ENCODE results near the gene TMEM19.
A peak's percentile ranks its signal among the peaks of the same experiment; 100 is the strongest.
"Not testable (repeated sequence)": the region's sequence is repeated elsewhere in the genome, so short reads cannot be mapped to it uniquely, and the experiment has no call there.

Gene TMEM19

DNA sequence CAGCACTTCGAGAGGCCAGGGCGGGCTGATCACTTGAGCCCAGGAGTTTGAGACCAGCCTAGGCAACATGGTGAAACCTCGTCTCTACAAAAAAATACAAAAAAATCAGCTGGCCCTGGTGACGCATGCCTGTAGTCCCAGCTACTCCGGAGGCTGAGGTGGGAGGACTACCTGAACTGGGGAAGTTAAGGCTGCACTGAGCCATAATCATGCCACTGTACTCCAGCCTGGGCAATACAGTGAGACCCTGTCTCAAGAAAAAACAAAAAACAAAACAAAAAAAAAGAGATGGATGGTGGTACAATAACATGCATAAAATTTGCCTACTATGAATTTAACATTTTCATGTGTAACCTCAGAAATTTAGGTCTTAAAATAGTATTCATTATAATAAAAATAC is 19.6 kb upstream of the TMEM19 start:
- no peak for DNase-seq

DNA sequence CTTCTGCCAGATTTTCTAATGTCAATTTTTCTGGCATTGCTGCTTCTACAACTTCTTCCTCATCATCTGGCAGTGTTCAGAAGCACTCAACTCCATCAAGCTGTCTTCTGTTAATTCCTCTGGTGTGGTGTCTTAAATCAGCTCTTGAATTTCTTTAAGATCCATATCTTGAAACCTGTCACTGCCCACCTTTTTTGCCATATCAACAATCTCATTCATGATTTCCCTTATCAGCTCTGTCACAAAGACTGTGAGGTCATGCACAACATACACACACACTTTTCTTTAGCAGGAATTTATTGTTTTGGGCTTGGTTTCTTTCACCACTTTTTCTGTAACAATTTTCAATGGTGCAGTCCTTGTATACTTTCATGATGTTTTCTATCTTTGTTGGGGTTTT is 14.6 kb upstream of the TMEM19 start:
- no peak for DNase-seq

DNA sequence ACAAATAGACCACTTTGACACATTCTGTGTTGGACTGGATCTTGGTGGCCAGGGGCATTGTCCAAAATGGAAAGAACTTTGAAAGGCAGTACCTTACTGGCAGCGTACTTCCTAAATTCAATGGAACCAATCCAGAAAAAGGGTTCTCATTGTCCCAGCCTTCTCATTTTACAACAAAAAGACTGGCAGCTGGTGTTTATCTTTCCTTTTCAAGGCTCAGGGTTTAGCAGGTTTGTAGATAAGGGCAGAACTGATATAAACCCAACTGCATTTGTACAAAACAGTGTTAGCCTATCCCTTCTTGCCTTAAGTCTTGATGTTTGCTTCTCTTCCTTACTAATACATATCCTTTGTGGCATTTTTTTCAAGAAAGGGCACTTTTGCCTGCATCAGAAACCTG is 14.1 kb upstream of the TMEM19 start:
- DNase-seq: no peak

DNA sequence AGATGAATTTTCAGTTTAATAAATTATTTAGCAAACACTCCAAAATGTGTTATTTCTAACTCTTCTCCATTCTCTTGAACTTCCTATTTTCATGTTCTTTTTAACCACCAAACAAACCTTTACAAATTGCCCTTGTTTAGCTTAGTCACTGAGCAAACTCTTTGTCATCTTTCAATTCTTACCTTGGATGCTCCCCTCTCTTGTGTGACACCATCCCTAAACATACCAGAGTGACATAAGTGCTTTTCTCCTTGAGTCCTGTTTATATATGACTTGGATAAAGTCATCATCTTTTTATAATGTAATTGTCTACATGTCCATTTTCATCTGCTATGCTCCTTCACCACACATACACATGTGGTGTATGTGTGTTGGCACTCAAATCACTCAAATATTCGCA is 3.4 kb upstream of the TMEM19 start:
- DNase-seq: no peak

- DNase-seq: no peak
These were observed 2.2 kb upstream of the TMEM19 start for GRCh38 chr12:71683633-71684032.

GRCh38 chr12:71684081-71684480 is 1.8 kb upstream of the TMEM19 start:
- no peak for DNase-seq

DNA sequence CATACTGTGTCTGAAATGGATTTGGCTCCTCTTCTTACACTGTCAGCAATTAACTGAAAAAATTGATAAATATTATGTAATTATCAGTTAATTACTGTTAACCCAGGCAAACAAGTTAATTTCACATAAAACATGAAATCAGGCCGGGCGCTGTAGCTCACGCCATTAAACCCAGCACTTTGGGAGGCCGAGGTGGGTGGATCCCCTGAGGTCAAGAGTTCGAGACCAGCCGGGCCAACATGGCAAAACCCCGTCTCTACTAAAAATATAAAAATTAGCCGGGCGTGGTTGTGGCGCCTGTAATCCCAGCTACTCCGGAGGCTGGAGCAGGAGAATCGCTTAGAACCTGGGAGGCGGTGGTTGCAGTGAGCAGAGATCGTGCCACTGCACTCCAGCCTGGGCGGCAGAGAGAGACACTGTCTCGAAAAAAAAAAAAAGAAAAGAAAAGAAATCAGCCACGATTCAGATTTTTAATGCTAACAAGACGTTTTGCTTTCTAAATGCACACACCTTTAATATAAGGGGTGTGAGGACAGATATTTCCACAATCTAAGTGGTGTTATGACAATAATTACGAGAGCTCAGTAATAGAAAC is 473 bp upstream of the TMEM19 start:
- DNase-seq: no peak

GRCh38 chr12:71686658-71687025 is 760 bp downstream of the TMEM19 start:
- DNase-seq: peak; percentile 77

DNA sequence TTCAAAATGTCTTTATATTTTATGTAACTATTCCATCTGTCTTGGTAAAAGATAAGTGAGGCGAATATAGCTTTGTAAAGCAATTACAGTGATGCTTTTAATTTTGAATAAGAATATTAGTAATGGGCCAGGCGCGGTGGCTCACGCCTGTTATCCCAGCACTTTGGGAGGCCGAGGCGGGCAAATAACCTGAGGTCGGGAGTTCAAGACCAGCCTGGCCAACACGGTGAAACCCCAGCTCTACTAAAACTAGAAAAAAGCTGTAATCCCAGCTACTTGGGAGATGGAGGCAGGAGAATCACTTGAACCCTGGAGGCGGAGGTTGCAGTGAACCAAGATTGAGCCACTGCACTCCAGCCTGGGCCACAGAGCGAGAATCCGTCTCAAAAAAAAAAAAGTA is 1.3 kb downstream of the TMEM19 start:
- not testable (repeated sequence) for DNase-seq

- no peak for DNase-seq
These were observed 3.2 kb downstream of the TMEM19 start for GRCh38 chr12:71688961-71689570.

DNA sequence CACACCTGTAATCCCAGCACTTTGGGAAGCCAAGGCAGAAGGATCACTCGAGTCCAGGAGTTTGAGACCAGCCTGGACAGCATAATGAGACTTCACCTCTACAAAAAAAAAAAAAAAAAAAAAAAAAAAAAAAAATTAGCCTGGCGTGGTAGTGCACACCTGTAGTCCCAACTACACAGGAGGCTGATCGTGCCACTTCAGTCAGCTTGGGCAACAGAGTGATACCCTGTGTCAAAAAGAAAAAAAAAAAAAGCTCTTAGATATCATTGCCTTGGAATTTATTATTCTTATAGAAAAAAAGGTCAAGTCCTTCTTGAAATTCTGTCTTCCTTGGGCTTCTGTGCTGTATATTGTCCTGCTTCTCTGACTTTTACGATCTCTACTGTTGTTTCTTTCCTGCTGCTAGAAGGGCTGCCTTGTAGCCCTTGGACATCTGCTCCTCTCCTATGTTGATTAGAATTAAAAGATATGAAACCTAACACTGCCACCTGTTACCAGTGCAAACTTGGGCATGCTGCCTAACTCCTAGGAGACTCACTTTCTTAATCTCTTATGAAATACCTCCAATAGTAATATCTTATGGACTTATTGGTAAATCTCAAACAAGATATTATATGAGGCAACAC is 5.7 kb downstream of the TMEM19 start:
- peak; percentile 65 for DNase-seq

- no peak for DNase-seq
These were observed 7.2 kb downstream of the TMEM19 start for GRCh38 chr12:71693126-71693525.

GRCh38 chr12:71693651-71694050 is 7.8 kb downstream of the TMEM19 start:
- not testable (repeated sequence) for DNase-seq

DNA sequence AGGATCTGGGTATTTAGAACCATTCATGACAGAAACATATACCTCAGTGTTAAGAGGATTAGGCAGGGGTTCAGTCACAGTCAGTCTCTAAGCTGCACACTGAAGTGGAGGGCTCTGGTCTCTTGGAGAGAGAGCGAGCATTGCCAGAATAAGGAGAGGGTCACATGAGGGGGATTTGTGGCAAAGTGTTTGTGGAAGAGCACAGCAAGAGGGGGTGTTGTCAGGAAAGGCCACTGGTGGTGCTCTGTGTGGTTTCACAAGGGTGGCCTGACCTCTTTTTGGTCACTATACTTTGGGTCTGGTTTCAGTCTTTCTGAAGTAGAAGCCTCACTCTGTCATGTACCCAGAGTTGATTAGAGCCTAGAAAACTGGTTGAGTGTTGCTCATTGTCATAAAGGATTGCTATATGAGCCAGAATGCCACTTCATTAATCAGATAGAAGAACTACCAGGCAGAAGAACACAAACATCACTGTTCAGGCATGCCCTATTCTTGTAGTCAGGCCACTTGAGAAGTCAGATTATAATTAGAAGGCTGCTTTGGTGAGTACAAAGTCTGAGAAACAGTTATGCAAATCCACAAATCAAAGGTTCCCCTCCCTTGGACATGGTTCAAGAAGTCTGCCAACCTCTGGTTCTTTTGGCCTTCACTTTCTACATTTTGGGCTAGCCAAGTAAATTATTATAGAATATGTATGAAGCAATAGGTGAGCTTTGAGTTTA is 8.4 kb downstream of the TMEM19 start:
- DNase-seq: no peak

- no peak for DNase-seq
These were observed 9.9 kb downstream of the TMEM19 start for GRCh38 chr12:71695782-71696181.

DNA sequence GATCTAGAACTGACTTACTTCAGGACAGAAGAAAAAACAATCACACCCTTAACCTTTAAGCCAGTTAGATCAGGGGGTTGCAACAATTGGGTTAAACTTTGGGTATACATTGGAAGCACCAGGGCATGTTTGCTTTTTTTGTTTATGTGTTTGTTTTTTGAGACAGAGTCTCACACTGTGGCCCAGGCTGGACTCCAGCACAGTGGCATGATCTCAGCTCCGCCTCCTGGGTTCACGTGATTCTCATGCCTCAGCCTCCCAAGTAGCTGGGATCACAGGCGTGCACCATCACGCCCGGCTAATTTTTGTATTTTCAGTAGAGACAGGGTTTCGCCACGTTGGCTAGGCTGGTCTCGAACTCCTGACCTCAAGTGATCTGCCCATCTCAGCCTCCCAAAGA is 16.3 kb downstream of the TMEM19 start:
- not testable (repeated sequence) for DNase-seq

DNA sequence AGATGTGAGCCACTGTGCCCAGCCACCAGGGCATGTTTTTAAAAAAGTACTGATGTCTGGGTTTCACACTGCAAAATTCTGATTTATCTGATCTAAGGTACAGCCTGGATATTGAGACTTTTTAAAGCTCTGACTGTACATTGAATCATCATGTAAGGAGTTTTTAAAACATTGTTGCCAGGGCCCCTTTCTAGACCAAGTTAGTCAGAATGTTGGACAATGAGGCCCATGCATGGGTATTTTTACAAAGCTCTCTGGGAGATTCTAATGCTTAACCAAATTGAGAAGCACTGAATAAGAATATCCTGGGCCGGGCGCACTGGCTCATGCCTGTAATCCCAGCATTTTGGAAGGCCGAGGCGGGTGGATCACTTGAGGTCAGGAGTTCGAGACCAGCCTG is 16.7 kb downstream of the TMEM19 start:
- DNase-seq: no peak

DNA sequence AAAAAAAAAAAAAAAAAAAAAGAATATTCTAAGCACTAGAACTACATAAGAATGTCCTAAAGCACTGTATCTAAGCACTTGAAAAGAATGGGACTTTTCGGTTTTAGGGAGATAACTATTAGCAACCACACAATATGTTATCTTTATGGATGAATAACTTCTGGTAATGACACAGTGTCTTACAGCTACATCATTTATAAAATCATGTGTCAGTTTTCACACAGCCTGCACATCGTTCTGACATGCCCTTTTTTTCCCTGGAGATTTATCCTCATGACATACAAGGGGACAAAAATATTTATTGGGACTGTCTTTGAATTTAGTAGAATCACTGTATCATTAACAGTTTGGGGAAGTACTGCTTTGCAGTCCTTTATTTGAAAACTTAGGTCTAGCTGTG is 17.3 kb downstream of the TMEM19 start:
- no peak for DNase-seq

DNA sequence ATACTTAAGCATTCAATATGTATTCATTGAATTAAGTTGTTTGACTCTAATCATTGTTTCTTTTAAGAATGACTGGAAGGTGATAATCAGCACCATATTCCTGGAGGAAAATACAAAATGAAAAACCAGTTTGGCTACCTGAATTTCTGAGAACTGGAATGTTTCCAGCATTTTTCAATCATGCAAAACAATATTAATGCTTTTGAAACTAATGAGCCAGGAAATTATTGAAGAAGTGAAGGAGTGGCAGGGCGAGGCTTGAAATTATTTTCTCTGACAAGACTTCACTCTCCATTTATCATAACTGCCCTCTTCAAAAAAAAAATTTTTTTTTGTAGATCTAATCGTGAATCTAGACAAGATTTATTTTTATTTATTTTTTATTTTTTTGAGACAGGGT is 19.0 kb downstream of the TMEM19 start:
- DNase-seq: no peak

GRCh38 chr12:71708658-71709057 is 22.8 kb downstream of the TMEM19 start:
- DNase-seq: no peak

DNA sequence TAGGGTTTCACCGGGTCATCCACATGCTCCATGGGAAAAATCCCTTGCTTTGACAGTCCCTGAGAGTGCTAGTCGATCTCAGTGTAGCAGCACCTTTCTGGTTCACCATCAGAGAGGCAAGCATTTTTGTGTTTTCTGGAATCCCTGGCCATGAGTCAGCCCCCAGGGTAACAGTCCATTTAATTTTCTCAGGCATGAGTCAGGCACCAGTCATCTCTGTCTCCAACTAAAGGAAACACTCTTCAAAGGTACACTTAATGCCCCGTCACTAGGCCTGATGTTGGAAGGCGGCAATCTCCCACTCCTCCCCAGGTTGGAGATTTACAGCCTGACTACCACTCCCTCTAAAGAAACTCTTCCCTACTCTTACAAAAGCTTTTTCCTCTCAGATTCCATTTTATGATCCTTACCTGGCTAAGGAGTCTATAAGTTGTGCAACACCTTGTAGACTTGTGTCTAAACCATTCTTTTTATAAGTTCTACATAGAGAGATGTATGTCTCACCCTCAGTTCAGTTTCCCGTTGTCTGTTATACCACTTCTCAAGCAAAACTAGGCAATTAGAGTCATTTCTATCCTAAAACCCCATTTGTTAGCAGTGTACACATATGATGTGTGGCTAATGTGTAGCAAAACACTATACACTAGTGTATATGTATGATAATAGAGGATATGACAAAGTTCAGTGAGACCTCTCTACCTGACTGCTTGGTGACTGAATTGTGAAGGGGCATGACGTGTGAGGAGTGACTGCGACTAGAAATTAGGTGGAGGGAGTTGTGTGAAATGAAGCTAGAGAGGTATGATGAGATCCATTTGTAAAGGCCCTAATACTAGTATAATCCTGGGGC is 24.6 kb downstream of the TMEM19 start:
- no peak for DNase-seq

GRCh38 chr12:71718611-71719010 is 32.7 kb downstream of the TMEM19 start:
- no peak for DNase-seq

All from NCI-H510A treated with DMSO at 0.1 percent for 48 hours (cell line).